GM20000 (cell line): ENCODE measurements around the gene RABGGTB.
"Not testable (repeated sequence)": the region's sequence is repeated elsewhere in the genome, so short reads cannot be mapped to it uniquely, and the experiment has no call there.

ENCODE experiments used
- DNase-seq: peaks from one replicate; pipeline ENCODE4 v3.0.0; 2012; ENCODE audit warnings: low spot score
- CTCF ChIP-seq: IDR thresholded peaks from 2 replicates; pipeline ENCODE4 v1.5.1; 2012; ENCODE audit warnings: mild to moderate bottlenecking, control low read depth; ENCODE audit errors: extremely low read depth, missing control alignments

RABGGTB gene

GRCh38 chr1:75770761-75771160 is 15.3 kb upstream of the RABGGTB start:
- no peak for DNase-seq
- TF ChIP-seq CTCF, result no peak

DNA sequence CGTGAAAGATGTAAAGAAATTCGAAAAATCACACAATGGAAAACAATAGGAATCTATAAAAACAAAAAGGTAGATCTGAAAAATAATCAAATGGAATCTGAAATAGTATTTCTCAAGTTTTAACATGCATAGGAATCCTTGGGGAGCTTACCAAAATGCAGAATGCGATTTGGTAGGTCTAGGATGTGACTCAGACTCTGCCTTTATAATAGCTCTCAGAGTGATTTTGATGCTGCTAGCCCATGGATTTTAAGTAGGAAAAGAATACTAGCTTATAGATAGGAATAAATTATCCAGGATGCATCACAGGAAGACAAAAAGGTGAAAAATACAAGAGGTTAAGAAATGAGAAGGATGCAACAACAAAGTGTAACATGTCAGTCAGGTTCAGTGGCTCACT is 14.1 kb upstream of the RABGGTB start:
- DNase-seq, result no peak
- no peak for TF ChIP-seq CTCF

- DNase-seq, result not testable (repeated sequence)
Observed at GRCh38 chr1:75777812-75778211, 8.2 kb upstream of the RABGGTB start.

DNA sequence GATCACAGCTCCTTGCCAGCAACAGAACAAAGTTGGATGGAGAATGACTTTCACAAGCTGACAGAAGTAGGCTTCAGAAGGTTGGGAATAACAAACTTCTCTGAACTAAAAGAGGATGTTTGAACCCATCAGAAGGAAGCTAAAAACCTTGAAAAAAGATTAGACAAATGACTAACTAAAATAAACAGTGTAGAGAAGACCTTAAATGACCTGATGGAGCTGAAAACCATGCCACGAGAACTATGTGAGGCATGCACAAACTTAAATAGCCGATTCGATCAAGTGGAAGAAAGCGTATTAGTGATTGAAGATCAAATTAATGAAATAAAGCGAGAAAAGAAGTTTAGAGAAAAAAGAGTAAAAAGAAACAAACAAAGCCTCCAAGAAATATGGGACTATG is 7.4 kb upstream of the RABGGTB start:
- DNase-seq, result not testable (repeated sequence)

DNA sequence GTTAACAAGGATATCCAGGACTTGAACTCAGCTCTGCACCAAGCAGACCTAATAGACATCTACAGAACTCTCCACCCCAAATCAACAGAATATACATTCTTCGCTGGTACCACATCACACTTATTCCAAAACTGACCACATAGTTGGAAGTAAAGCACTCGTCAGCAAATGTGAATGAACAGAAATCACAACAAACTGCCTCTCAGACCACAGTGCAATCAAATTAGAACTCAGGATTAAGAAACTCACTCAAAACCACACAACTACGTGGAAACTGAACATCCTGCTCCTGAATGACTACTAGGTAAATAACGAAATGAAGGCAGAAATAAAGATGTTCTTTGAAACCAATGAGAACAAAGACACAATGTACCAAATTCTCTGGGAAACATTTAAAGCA is 5.9 kb upstream of the RABGGTB start:
- DNase-seq, result not testable (repeated sequence)

DNA sequence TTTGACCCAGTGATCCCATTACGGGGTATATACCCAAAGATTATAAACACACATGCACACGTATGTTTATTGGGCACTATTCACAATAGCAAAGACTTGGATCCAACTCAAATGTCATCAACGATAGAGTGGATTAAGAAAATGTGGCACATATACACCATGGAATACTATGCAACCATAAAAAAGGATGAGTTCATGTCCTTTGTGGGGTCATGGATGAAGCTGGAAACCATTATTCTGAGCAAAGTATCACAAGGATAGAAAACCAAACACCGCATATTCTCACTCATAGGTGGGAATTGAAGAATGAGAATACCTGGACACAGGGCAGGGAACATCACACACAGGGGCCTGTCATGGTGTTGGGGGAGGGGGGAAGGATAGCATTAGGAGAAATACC is 2.1 kb upstream of the RABGGTB start:
- DNase-seq, result not testable (repeated sequence)

GRCh38 chr1:75785320-75785982 is 605 bp upstream of the RABGGTB start:
- DNase-seq, result no peak
- no peak for TF ChIP-seq CTCF

DNA sequence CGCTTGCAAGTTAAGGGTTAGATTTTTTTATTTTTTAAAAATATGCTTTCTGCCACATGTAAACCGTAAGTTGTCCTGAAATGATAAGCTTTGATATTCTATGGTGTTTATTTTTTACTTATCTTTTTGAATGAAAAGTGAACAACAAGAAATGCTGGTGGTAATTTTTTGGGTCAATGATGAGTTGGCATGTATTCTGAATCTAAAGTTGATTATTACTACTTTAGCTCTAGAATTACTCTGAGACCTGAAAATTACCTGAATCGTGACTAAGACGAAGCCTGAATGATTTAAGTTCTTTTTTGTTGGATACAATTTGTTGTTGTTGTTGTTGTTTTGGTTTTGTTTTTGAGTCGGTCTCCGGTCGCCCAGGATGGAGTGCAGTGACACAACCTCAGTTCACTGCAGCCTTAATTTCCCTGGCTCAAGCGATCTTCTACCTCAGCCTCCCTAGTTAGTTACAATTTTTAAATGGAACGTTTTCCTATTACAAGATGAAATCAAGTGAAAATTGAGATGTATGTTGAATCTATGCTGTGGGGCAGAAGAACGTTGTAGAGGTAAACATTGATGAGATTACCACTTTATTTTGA is 941 bp downstream of the RABGGTB start:
- DNase-seq, result no peak
- no peak for TF ChIP-seq CTCF

DNA sequence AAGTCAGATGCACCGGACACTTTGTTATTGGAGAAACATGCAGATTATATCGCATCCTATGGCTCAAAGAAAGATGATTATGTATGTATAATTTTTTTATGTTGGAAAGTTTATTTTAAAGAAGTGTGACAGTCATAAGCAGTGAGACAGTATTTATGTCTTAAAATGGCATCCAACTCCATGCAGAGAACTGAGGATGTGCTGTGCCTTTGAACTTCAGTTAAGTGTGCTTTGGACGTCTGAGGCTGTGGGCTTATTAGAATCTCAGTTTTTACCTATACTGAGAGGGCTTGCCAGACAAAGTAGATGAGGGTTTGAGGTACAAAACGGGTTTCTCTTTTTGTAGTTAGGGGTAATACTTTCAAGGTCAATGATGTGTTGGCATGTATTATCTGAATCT is 1.5 kb downstream of the RABGGTB start:
- DNase-seq, result no peak
- TF ChIP-seq CTCF, result no peak

DNA sequence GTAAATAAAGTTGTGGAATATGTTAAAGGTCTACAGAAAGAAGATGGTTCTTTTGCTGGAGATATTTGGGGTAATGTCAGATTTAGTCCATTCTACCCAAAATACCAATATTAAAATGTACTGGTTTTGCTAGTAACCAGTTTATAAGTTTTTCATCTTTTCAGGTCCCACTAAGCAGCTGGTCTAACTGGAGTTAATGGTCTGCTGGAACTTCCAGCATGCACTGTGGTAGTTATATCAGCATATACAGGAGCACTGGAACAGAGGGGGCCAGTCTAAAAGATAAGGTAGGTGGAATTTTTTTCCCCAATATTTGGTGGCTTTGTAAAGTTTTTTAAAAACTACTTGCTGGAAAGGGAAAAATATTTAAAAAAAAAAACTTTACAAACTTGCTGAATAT is 3.9 kb downstream of the RABGGTB start:
- no peak for DNase-seq
- TF ChIP-seq CTCF, result no peak
